SK-N-SH (cell line): ENCODE measurements around the gene MLXIP. TPM values are rescaled to one million over a fixed set of nuclear protein-coding genes. Genes with fewer than 3 reads are reported as not detected.

Experiments
- CTCF ChIA-PET: fragments of 300-600, 350-600 bp; formaldehyde crosslinking; extraction: SDS; loops from one replicate; lab custom pipeline; 2021; lab: Yijun Ruan, JAX
- POLR2A ChIA-PET: fragments of 350-600 bp; sonication (Branson Sonifier 250); formaldehyde crosslinking; extraction: SDS; loops from one replicate; lab custom pipeline; 2020; ENCODE audit warnings: antibody characterized with exemption, inconsistent platforms; lab: Yijun Ruan, JAX
- DNase-seq: peaks from one replicate; pipeline ENCODE4 v3.0.0; 2012
- H2AFZ ChIP-seq: fragments of 200-600 bp; sonication (generic); 2 replicates; pipeline ENCODE4 v1.8.1; 2016; ENCODE audit warnings: antibody characterized with exemption, mild to moderate bottlenecking, low read depth
- H3F3A ChIP-seq: fragments of 200-600 bp; sonication (generic); replicated peaks from 2 replicates; pipeline ENCODE3; 2016; ENCODE audit warnings: antibody characterized with exemption, mild to moderate bottlenecking; ENCODE audit not compliant: insufficient read depth
- H3K27ac ChIP-seq, 2 experiments: fragments of 200-500 bp in 1 of 2; fragments of 200-600 bp in 1 of 2; sonication (Bioruptor generic) in 1 of 2; sonication (generic), shearing (Covaris generic) in 1 of 2; 2 replicates each; pipeline versions ENCODE4 v1.5.1 to v1.6.1; 2014 to 2016; ENCODE audit warnings: low read depth in 2 of 2, inconsistent platforms in 1 of 2, low read length in 1 of 2, mild to moderate bottlenecking in 1 of 2, mixed read lengths in 1 of 2
- H3K27me3 ChIP-seq: fragments of 200-600 bp; sonication (generic), shearing (Covaris generic); 2 replicates; pipeline ENCODE4 v1.6.1; 2016; ENCODE audit warnings: mixed run types; ENCODE audit not compliant: insufficient read depth
- H3K36me3 ChIP-seq, 2 experiments: fragments of 200-500 bp in 1 of 2; fragments of 200-600 bp in 1 of 2; sonication (Bioruptor generic) in 1 of 2; sonication (generic) in 1 of 2; replicated peaks in 1 of 2; 2 replicates each; pipeline versions ENCODE3 to v1.5.1; 2014 to 2016; ENCODE audit warnings: low read length in 1 of 2, mild to moderate bottlenecking in 1 of 2; ENCODE audit not compliant: insufficient read depth in 2 of 2, control insufficient read depth in 1 of 2
- H3K4me1 ChIP-seq, 2 experiments: fragments of 200-500 bp in 1 of 2; fragments of 200-600 bp in 1 of 2; sonication (Bioruptor generic) in 1 of 2; sonication (generic), shearing (Covaris generic) in 1 of 2; 2 replicates each; pipeline versions ENCODE4 v1.5.1 to v1.6.1; 2014 to 2016; ENCODE audit warnings: low read depth in 1 of 2, low read length in 1 of 2, mixed run types in 1 of 2; ENCODE audit not compliant: insufficient read depth in 2 of 2, control insufficient read depth in 1 of 2
- H3K4me2 ChIP-seq: fragments of 200-600 bp; sonication (generic), shearing (Covaris generic); 2 replicates; pipeline ENCODE4 v1.6.1; 2017; ENCODE audit warnings: mixed run types
- H3K4me3 ChIP-seq, 2 experiments: fragments of 200-500 bp in 1 of 2; fragments of 200-600 bp in 1 of 2; sonication (Bioruptor generic) in 1 of 2; sonication (generic), shearing (Covaris generic) in 1 of 2; 2 replicates each; pipeline versions ENCODE4 v1.5.1 to v1.8.1; 2014 to 2016; ENCODE audit warnings: low read depth in 2 of 2, inconsistent platforms in 1 of 2, low read length in 1 of 2, mild to moderate bottlenecking in 1 of 2, mixed read lengths in 1 of 2, moderate library complexity in 1 of 2
- H3K79me2 ChIP-seq: fragments of 200-600 bp; sonication (generic); 2 replicates; pipeline ENCODE4 v1.8.1; 2017; ENCODE audit warnings: mild to moderate bottlenecking; ENCODE audit not compliant: insufficient read depth
- H3K9ac ChIP-seq: fragments of 200-600 bp; sonication (generic); 2 replicates; pipeline ENCODE4 v1.6.1; 2017; ENCODE audit warnings: mixed run types
- H3K9me2 ChIP-seq: fragments of 200-600 bp; sonication (generic); 2 replicates; pipeline ENCODE4 v1.6.1; 2017; ENCODE audit warnings: mixed run types
- H3K9me3 ChIP-seq: fragments of 200-600 bp; sonication (generic); 2 replicates; pipeline ENCODE4 v1.6.1; 2017; ENCODE audit warnings: mixed run types, mild to moderate bottlenecking, moderate library complexity
- H4K20me1 ChIP-seq: fragments of 200-600 bp; sonication (generic); 2 replicates; pipeline ENCODE4 v1.6.1; 2017; ENCODE audit warnings: mild to moderate bottlenecking, mixed run types; ENCODE audit not compliant: insufficient read depth
- CHD2 ChIP-seq: fragments of 150-350 bp; IDR thresholded peaks from 2 replicates; pipeline ENCODE4 v1.6.1; 2018; ENCODE audit warnings: low read length; ENCODE audit not compliant: partially characterized antibody
- CTCF ChIP-seq: fragments of 200-600 bp; sonication (generic); IDR thresholded peaks from 2 replicates; pipeline ENCODE4 v1.6.1; 2017; ENCODE audit warnings: antibody characterized with exemption, mild to moderate bottlenecking, moderate library complexity
- EP300 ChIP-seq, 2 experiments: IDR thresholded peaks; 2 replicates each; pipeline versions ENCODE4 v1.4.0 to v1.6.1; 2012; ENCODE audit warnings: borderline replicate concordance in 1 of 2, low read depth in 1 of 2, low read length in 1 of 2
- FOSL2 ChIP-seq: IDR thresholded peaks from 2 replicates; pipeline ENCODE4 v1.4.0; 2012; ENCODE audit warnings: low read depth, mild to moderate bottlenecking, moderate library complexity, borderline replicate concordance
- FOXJ3 ChIP-seq: sonication (generic); formaldehyde crosslinking; IDR thresholded peaks from 2 replicates; pipeline ENCODE4 v1.5.1; 2020; ENCODE audit warnings: mild to moderate bottlenecking, missing genetic modification reagents
- FOXM1 ChIP-seq: IDR thresholded peaks from 2 replicates; pipeline ENCODE4 v1.4.0; 2012; ENCODE audit warnings: low read depth, mild to moderate bottlenecking
- GATA2 ChIP-seq: sonication (generic); formaldehyde crosslinking; IDR thresholded peaks from 2 replicates; pipeline ENCODE4 v1.5.0; 2020; ENCODE audit warnings: mild to moderate bottlenecking, missing genetic modification reagents
- JUND ChIP-seq: IDR thresholded peaks from 2 replicates; pipeline ENCODE4 v1.4.0; 2012
- MEF2A ChIP-seq: IDR thresholded peaks from 2 replicates; pipeline ENCODE4 v1.4.0; 2012; ENCODE audit warnings: low read depth, borderline replicate concordance
- MXI1 ChIP-seq: IDR thresholded peaks from 2 replicates; pipeline ENCODE4 v1.6.1; 2012; ENCODE audit warnings: mild to moderate bottlenecking, low read depth, low read length, improper control_type of control experiment
- NFIC ChIP-seq: IDR thresholded peaks from 2 replicates; pipeline ENCODE4 v1.4.0; 2012; ENCODE audit warnings: borderline replicate concordance
- PBX3 ChIP-seq: IDR thresholded peaks from 2 replicates; pipeline ENCODE4; 2012
- RAD21 ChIP-seq: IDR thresholded peaks from 2 replicates; pipeline ENCODE4 v1.6.1; 2012; ENCODE audit warnings: mild to moderate bottlenecking, low read length
- SIN3A ChIP-seq: IDR thresholded peaks from 2 replicates; pipeline ENCODE4 v1.6.1; 2012; ENCODE audit warnings: low read depth, mild to moderate bottlenecking, low read length, moderate library complexity, borderline replicate concordance
- SMC3 ChIP-seq: IDR thresholded peaks from 2 replicates; pipeline ENCODE4 v1.6.1; 2012; ENCODE audit warnings: low read depth, low read length, improper control_type of control experiment
- USF1 ChIP-seq: IDR thresholded peaks from 2 replicates; pipeline ENCODE4 v1.4.0; 2012; ENCODE audit warnings: low read depth, borderline replicate concordance
- ZBTB33 ChIP-seq: IDR thresholded peaks from 2 replicates; pipeline ENCODE4 v1.4.0; 2012; ENCODE audit warnings: low read depth, borderline replicate concordance
- WGBS: methylation state at CpG from one replicate; pipeline ENCODE4 v1.1.6; 2017; ENCODE audit warnings: low lambda C conversion rate; 5-methylcytosine and 5-hydroxymethylcytosine counted together
- polyA plus RNA-seq, 3 experiments: library from polyadenylated mRNA; depleted of rRNA; stranded (reverse); fragments of >200 nt; gene quantifications; 2 replicates each; pipeline ENCODE4 v1.2.3, GENCODE V29; 2012

The MLXIP gene
- polyA plus RNA-seq, 1 of the 3 experiments (the other 2 are of a cell fraction): 11.0 TPM

- Histone ChIP-seq H3K4me3 (no peak overlapping the region), H3K9ac (no peak overlapping the region), H3K9me3 (no peaks in the 10 kb centered on the region), H3K27ac (no peak overlapping the region), H3K79me2 (no peaks in the 10 kb centered on the region), H3K9me2 (no peaks in the 10 kb centered on the region), H3K27me3 (no peaks in the 10 kb centered on the region), H3K4me2 (no peak overlapping the region), H3F3A (no peaks in the 10 kb centered on the region), H3K4me1 (no peaks in the 10 kb centered on the region), H3K36me3 (no peaks in the 10 kb centered on the region), H2AFZ (no peak overlapping the region), H4K20me1 (no peaks in the 10 kb centered on the region)
- ChIA-PET POLR2A (interaction anchor here (0.6 to 1.3 kb wide), 2 partner anchors 22 to 59 kb away, joined by 3 read pairs; no protein-coding TSS in a partner anchor), CTCF (interaction anchor here (0.6 to 4.9 kb wide), 24 partner anchors 12 to 181 kb away, joined by 3 to 85 read pairs (median 5); partner anchors contain the start of genes B3GNT4 and MLXIP)
- 89% methylated on average over 32 of the region's 34 CpGs for WGBS
- no peak for TF ChIP-seq NFIC
- no peak for TF ChIP-seq FOSL2
- TF ChIP-seq MXI1: no peak
- no peak for TF ChIP-seq GATA2
- TF ChIP-seq EP300 (IDR thresholded peaks at IDR 0.05; ENCODE audit: borderline replicate concordance in 1 of 2, low read depth in 1 of 2, low read length in 1 of 2): no peak
- no peak for TF ChIP-seq JUND
- TF ChIP-seq SIN3A: no peak
- DNase-seq: no peak
These were observed 111.3 kb downstream of the MLXIP start for GRCh38 chr12:122189626-122190475.

- Histone ChIP-seq H3K9me3 (no peaks in the 10 kb centered on the region; the same call in 1 of the 2 replicates), H3F3A (no peaks in the 10 kb centered on the region), H4K20me1 (no peaks in the 10 kb centered on the region), H2AFZ (no peak overlapping the region), H3K4me1 (no peaks in the 10 kb centered on the region), H3K79me2 (no peaks in the 10 kb centered on the region), H3K27me3 (no peaks in the 10 kb centered on the region), H3K9me2 (no peaks in the 10 kb centered on the region), H3K9ac (no peak overlapping the region), H3K27ac (no peak overlapping the region), H3K4me3 (no peak overlapping the region; a peak in 1 of 4 replicates), H3K4me2 (no peak overlapping the region), H3K36me3 (no peaks in the 10 kb centered on the region)
- peak; percentile 87 for DNase-seq
- WGBS: 64% methylated on average over 15 of the region's 18 CpGs
- CTCF ChIA-PET: interaction anchor here (0.6 to 4.9 kb wide), 44 partner anchors 8 to 398 kb away, joined by 3 to 85 read pairs (median 4); partner anchors contain the start of genes B3GNT4, LRRC43 and RHOF
- POLR2A ChIA-PET: interaction anchor here (0.6 to 1.3 kb wide), 2 partner anchors 21 to 60 kb away, joined by 3 read pairs; no protein-coding TSS in a partner anchor
- no peak for TF ChIP-seq ZBTB33
- no peak for TF ChIP-seq FOXJ3 (CRISPR knock-in tag)
- peak; percentile 90 for TF ChIP-seq SMC3
- TF ChIP-seq MXI1: no peak
- no peak for TF ChIP-seq FOXM1
- peak; percentile 90 for TF ChIP-seq RAD21
- no peak for TF ChIP-seq CHD2
- TF ChIP-seq MEF2A: no peak
- peak; percentile 86 for TF ChIP-seq CTCF
- no peak for TF ChIP-seq USF1
- TF ChIP-seq PBX3: no peak
These were observed 112.5 kb downstream of the MLXIP start for GRCh38 chr12:122190842-122191668.
